Stimulated activated effector memory CD8-positive, alpha-beta T cell treated with anti-CD3 and anti-CD28 coated beads, Interleukin-12 subunit alpha, Interleukin-12 subunit beta, amount 100 ng/mL, for 72 hours (primary cell): ENCODE measurements around the gene P4HA2.

ENCODE experiments used
- ATAC-seq: fragments of 150-1000 bp; cut with Tn5 transposase; 2 replicates; pipeline ENCODE4 v1.10.0; 2021
- DNase-seq, 2 donors: peaks; one replicate each; pipeline ENCODE4 v3.0.0; 2021 to 2022; ENCODE audit warnings: low spot score in 2 of 2
- H3K27ac Mint-ChIP-seq: one replicate; pipeline ENCODE4 v1.8.0; 2022; ENCODE audit warnings: mild to moderate bottlenecking, mixed read lengths
- H3K36me3 Mint-ChIP-seq: one replicate; pipeline ENCODE4 v1.8.0; 2022; ENCODE audit warnings: mild to moderate bottlenecking, mixed read lengths
- H3K4me1 Mint-ChIP-seq: one replicate; pipeline ENCODE4 v1.8.0; 2022; ENCODE audit warnings: mixed read lengths
- H3K4me3 Mint-ChIP-seq: one replicate; pipeline ENCODE4 v1.8.0; 2022; ENCODE audit warnings: mild to moderate bottlenecking, mixed read lengths
- H3K9me3 Mint-ChIP-seq: one replicate; pipeline ENCODE4 v1.8.0; 2022; ENCODE audit warnings: mixed read lengths

P4HA2 gene

DNA sequence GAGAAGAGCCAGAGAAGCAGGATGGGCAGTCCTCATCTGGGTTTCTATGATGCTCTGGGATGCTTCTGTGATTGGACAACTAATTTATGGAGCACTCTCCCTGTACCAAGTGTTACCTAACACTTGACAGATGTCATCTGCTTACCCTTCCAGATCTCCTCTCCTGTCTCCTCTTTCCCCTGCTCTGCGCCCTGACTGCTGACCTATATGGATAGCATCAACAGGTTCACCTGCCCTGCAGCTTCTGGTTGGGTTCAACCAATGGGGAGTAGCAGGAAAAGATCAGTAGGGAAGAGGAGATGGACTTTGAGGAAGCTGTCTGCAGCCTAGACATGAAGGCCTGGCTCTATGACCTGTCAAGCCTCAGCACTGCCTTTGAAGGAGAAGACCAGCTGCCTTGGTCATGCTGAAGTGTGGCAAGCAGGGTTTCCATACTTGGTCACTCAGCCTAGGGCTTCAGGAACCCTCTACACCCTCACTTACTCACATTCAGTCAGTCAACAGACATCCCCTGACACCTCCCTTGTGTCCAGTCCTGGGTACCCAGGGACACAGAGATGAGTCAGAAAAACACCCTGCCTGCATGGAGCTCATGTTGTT lies 11.3 kb upstream of the P4HA2 start:
- Mint-ChIP-seq H3K36me3 (no peaks in the 10 kb centered on the region), H3K9me3 (peaks cover 4% of the 10 kb centered on the region), H3K4me1 (peaks cover 7% of the 10 kb centered on the region), H3K4me3 (no peak overlapping the region), H3K27ac (no peak overlapping the region)
- no peak for ATAC-seq
- DNase-seq, result no peak

DNA sequence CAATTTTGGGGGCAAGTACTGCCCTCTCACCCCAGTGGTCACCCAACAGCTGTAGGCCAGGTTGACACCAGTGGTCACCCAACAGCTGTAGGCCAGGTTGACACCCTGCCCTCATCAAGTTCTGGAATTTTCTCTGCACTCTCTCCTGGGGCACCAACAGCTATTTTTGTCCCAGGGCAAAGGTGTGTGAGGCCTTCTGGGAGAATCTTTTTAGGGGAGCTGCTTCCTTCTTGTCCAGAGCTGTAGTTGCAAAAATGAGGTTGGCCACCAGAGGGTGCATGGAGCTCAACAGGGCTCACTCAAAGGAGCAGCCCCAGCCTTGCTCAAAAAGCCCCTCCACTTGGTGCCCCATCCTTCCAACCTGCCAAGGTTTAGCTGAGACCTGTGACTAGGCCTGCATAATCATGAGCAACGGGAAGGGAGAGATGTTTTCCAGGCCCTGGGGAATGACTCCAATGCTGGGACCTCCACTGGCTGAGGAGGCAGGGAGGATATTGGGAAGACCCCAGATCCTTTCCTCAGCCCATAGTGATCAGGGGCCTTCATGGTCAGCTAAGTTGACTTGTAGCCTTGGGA lies 10.6 kb upstream of the P4HA2 start:
- peak; percentile 83 for ATAC-seq
- Mint-ChIP-seq H3K4me3 (no peak overlapping the region), H3K9me3 (no peaks in the 10 kb centered on the region), H3K36me3 (no peaks in the 10 kb centered on the region), H3K27ac (no peak overlapping the region), H3K4me1 (peaks cover 7% of the 10 kb centered on the region)
- peak; percentile 77 to 92 for DNase-seq

DNA sequence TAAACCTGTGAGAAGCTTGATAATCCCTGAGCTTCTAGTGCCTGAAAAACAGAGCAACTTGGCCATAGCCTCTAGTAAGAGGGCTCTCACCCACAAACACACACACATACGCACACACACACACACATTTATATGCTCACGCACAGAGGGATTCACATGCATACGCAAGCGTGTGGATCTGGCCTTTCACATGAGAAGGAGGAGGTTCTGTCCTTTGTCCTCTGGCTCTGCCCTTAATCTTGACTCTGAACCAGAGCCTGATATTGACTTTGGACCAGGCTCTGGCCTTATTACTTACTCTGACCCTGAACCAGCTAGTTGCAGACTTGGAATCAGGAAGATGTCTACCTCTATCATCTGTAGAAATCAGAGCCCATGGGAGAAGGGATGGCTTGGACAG lies 10.0 kb upstream of the P4HA2 start:
- Mint-ChIP-seq H3K27ac (no peak overlapping the region), H3K4me3 (no peak overlapping the region), H3K4me1 (peaks cover 7% of the 10 kb centered on the region), H3K9me3 (no peaks in the 10 kb centered on the region), H3K36me3 (no peaks in the 10 kb centered on the region)
- DNase-seq (no peak), ATAC-seq (no peak)

DNA sequence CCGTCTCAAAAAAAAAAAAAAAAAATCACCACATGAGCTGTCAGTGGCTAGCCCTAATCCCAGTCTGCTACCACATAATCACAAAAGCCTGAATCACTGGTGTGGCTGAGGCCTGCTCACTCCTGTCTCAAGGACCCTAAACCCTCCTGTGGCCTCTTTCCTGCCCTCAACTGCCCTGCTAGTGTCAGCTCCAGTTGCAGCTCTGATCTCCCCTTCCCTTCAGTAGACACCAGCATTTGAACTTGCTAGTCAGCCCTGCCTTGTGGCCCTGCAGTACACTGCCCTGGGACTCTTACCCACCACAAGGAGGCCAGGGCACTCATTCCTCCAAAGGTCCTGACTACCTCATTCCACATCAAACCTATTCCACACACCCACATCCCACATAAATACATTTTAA lies 9.5 kb upstream of the P4HA2 start:
- Mint-ChIP-seq H3K4me3 (no peak overlapping the region), H3K9me3 (no peaks in the 10 kb centered on the region), H3K27ac (no peak overlapping the region), H3K36me3 (no peaks in the 10 kb centered on the region), H3K4me1 (peaks cover 7% of the 10 kb centered on the region)
- peak; percentile 67 for ATAC-seq
- DNase-seq, result no peak

DNA sequence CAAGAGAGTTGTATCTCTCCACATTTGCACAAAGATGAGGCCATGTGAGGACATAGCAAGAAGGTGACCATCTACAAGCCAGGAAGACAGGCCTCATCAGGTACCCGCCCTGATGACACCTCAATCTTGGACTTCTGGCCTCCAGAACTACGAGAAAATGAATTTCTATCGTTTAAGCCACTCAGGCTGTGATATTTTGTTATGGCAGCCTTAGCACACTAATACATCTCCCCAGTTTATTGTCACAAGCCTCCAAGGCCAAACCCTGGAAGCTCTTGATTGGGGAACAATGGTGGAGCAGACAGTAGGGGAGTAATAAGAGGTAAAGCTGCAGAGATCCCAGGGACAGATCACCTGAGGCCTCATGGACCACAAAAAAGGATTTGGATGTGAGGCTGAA lies 7.7 kb upstream of the P4HA2 start:
- Mint-ChIP-seq H3K4me3 (no peak overlapping the region), H3K4me1 (peaks cover 12% of the 10 kb centered on the region), H3K9me3 (no peaks in the 10 kb centered on the region), H3K36me3 (no peaks in the 10 kb centered on the region), H3K27ac (no peak overlapping the region)
- DNase-seq (no peak), ATAC-seq (no peak)

DNA sequence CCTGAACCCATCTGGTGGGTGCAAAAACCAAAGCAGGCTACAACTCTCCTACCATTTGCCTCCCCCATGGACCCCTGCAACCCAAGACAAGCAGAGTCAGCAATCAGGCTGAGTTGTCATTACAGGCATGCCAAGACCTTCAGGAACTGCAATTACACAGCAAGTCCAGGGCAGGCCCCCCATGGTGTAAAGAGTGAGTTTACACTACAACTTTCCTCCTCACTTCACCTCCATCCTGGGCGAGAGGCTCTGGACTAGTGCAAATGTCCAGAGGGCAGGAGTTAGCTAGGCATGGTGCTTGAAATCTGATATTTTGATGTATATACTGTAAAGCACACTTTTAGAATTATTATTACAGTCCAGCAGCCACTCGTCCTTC lies 7.0 kb upstream of the P4HA2 start:
- Mint-ChIP-seq H3K36me3 (no peaks in the 10 kb centered on the region), H3K4me1 (peaks cover 16% of the 10 kb centered on the region), H3K4me3 (no peak overlapping the region), H3K9me3 (no peaks in the 10 kb centered on the region), H3K27ac (no peak overlapping the region)
- no peak for ATAC-seq
- no peak for DNase-seq

DNA sequence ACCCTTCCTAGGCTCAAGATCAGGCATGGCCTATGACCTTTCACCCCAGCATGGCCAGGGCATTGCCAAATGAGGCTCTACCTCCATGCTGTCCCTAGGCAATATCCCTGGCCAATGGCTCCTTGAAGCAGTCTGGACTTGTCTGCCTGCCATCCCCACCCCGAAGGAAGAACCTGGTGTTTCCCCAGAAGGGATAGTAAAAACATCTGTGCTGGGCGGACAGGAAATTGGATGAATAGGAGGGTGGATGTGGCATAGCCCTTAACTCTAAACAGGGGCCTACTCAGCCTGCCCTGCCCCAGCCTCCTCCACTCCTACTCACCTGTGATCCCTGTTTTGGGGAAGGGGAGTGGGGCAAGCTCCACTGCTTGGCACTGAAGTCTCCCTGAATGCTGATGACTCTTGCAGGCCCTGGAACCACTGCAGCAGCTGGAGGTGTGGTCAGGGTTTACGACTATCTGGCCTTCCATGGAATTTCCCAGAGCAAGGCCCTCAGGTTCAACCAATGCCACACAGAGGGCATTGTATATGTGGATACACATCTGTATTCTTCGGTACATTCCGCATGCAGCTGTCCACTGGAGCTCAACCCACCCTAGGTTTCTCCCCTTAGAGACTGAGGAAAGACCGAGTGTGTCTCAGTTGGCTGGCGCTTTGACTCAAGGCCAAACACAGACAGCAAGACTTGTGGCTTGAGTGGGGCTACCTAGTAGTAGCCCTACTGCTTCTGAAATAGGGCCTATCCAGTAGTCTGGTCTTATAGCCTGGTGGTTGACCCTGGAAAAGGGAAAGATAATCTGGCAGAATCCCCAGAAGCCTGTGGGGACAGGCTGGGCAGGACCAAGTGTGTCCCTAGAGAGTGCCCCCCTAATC lies 6.4 kb upstream of the P4HA2 start:
- Mint-ChIP-seq H3K27ac (no peak overlapping the region), H3K4me3 (no peak overlapping the region), H3K4me1 (peaks cover 22% of the 10 kb centered on the region), H3K9me3 (no peaks in the 10 kb centered on the region), H3K36me3 (no peaks in the 10 kb centered on the region)
- ATAC-seq (no peak), DNase-seq (no peak)

DNA sequence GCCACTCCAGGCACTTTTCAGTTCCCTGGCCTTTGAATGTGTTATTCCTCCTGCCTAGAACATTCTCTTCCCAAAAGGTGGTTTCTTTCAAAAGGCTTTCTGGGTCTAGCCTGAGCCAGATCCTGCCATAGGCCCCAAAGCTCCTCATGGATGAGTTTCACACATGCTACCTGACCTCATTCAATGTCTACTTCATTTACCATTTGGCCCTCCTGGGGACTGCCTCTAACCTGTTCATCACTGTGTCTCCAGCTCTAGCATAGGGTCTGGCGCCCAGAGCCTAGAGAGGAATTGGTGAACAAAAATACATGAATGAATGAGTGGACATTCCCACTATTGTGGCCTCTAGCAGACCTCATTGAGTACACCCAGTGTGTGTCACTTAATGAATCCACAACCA lies 5.4 kb upstream of the P4HA2 start:
- ATAC-seq (no peak), DNase-seq (no peak)
- Mint-ChIP-seq H3K36me3 (no peaks in the 10 kb centered on the region), H3K4me1 (peaks cover 24% of the 10 kb centered on the region), H3K27ac (no peak overlapping the region), H3K4me3 (no peak overlapping the region), H3K9me3 (no peaks in the 10 kb centered on the region)

DNA sequence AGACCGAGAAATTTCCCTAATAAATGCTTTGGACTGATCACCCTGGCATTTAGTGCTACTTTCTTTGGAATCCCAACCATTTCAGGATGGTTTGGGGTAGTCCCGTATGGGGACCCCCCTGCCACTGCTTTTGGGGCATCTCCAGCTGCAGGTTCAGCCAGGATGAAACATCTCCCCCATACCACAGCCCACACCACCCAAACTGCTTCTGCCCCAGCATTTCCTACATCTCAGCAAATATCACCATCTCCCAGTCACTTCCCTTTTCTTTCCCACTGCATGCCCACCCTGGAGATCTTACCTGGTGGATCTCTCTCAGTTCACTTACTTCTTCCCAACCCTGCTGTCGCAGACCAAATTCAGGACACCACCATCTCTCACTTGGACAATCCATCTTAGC lies 4.8 kb upstream of the P4HA2 start:
- H3K36me3 Mint-ChIP-seq, result no peaks in the 10 kb centered on the region
- no peak overlapping the region for H3K27ac Mint-ChIP-seq
- DNase-seq (no peak), ATAC-seq (no peak)
- no peaks in the 10 kb centered on the region for H3K9me3 Mint-ChIP-seq
- peaks cover 23% of the 10 kb centered on the region for H3K4me1 Mint-ChIP-seq
- H3K4me3 Mint-ChIP-seq, result no peak overlapping the region

DNA sequence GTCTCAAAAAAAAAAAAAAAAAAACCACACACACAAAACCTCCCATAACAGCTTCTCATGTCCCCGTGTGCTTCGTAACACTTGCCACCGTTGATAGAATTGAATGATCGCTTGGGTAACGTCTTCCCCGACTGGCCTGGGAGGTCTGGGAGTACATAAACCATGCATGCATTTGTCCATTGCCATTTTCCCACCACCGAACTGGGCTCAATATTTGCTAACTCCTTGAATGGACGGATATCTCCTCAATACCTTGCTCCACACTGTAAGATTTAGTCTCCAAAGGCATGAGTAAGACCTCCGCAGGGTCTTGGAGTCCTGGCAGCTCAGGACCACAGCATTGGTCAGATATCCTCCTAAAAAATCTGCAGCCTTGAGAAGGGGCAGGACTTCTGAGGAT lies 3.2 kb upstream of the P4HA2 start:
- Mint-ChIP-seq H3K36me3 (no peaks in the 10 kb centered on the region), H3K4me3 (no peak overlapping the region), H3K9me3 (no peaks in the 10 kb centered on the region), H3K4me1 (peaks cover 25% of the 10 kb centered on the region), H3K27ac (no peak overlapping the region)
- DNase-seq (no peak), ATAC-seq (no peak)

DNA sequence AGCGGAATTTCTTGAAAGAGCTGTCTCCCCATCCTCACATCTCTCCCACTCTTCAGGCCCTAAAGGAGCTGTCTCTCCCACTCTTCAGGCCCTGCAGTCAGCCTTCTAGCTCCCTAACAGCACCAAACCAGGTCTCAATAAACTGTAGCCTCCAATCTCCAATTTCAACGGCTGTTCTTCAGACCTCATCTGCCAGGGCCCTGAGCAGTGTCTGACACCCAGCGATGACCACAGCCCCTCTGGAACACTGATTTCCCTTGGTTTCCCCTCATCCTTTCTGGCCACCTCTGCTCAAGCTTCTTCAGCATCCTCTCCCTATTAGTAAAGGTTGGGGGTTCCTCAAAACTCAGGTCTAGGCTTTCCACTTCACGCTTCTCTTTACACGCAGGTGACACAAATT lies 1.6 kb upstream of the P4HA2 start:
- H3K27ac Mint-ChIP-seq, result peak overlapping the region; percentile 7
- H3K4me1 Mint-ChIP-seq, result peaks cover 40% of the 10 kb centered on the region
- ATAC-seq (no peak), DNase-seq (no peak)
- H3K36me3 Mint-ChIP-seq, result no peaks in the 10 kb centered on the region
- H3K4me3 Mint-ChIP-seq, result peak overlapping the region; percentile 65
- H3K9me3 Mint-ChIP-seq, result no peaks in the 10 kb centered on the region

DNA sequence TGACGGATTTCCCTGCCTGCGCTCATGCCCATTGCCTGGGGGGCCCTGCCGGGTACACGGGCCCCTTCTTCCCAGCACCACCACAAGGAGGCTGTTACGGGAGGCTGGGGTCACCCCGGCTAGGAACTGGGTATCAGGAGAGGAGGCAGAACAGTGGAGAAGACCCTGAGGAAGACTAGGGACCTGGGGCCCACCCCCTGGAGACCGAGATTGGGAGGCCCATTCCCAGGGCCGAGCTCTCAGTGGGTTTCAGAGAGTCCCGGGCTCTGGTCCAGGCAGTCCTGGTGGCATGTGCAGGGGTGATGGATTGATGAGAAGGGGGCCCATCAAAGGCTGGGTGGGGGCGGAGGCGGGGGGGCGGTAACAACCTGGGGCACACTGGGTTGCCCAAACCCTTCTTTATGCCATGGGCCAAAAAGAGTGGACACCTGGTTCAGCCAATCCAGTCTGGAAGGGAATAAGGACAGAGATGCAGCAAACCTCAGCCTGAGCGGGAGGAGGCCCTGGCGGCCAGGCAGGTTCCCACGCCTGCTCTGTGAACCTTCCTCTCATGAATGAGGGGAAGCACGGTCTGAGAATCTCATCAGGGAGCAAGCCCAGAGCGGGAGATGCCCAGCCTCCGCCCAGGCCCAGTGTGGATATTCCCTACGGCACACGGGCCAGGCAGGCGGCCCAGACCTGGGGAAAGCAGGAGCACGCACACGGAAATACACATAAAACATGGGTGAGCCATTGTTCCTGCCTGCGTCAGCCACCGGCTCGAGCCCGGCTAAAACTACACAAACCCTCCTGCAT lies 785 bp upstream of the P4HA2 start:
- H3K4me3 Mint-ChIP-seq, result peak overlapping the region; percentile 65
- peak overlapping the region; percentile 33 for H3K27ac Mint-ChIP-seq
- no peaks in the 10 kb centered on the region for H3K36me3 Mint-ChIP-seq
- ATAC-seq (no peak), DNase-seq (no peak)
- no peaks in the 10 kb centered on the region for H3K9me3 Mint-ChIP-seq
- peaks cover 41% of the 10 kb centered on the region for H3K4me1 Mint-ChIP-seq

DNA sequence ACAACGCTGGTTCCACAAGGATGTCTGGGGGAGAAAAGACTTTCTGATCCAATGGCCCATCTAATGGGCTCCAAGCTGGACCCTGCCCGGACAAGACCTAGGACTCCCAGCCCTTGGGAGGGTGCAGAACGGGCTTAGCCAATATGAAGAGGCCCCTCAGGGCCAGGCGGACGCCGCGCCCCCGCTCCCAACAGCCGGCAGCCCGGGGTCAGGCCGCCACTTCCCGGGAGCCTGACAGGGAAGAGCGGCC lies 493 bp downstream of the P4HA2 start:
- Mint-ChIP-seq H3K36me3 (no peaks in the 10 kb centered on the region), H3K4me1 (peaks cover 41% of the 10 kb centered on the region), H3K9me3 (no peaks in the 10 kb centered on the region), H3K4me3 (peak overlapping the region; percentile 65), H3K27ac (no peak overlapping the region)
- no peak for DNase-seq
- ATAC-seq, result no peak

DNA sequence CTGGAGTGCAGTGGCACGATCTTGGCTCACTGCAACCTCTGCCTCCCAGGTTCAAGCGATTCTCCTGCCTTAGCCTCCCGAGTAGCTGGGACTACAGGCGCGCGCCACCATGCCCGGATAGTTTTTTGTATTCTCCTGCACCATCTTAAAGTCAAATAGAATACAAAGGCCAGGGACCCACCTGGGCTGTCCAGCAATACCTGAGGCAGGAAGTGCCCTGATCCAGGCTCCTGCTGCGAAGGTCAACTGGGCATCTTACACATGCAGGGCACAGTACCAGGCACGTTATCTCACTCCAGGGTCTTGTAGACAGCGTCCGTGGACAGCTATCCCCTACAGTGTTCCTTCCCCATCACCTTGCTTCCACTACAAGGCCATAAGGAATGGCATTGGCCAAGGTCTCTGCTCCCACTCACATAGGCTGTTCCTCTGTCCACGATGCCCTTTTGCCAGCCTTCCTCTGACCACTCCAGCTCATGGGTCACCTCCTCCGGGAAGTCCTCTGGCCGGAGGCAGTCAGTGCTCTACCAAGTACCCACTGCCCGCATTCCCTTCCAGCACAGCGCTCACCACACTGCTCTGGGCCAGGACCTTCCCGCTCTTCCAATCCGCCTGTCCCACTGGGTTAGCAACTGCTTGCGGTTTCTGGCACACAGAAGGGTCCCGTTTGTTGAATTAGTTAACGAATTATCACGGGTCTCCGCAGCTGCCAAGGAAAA lies 978 bp downstream of the P4HA2 start:
- Mint-ChIP-seq H3K4me3 (peak overlapping the region; percentile 65), H3K36me3 (no peaks in the 10 kb centered on the region), H3K27ac (no peak overlapping the region), H3K9me3 (no peaks in the 10 kb centered on the region), H3K4me1 (peaks cover 41% of the 10 kb centered on the region)
- no peak for ATAC-seq
- no peak for DNase-seq
